Stromal cell of bone marrow (primary cell): ENCODE data around the gene GEMIN4.
"Not testable (repeated sequence)": the region's sequence is repeated elsewhere in the genome, so short reads cannot be mapped to it uniquely, and the experiment has no call there.

ENCODE experiments used
- DNase-seq: peaks from one replicate; pipeline ENCODE4 v3.0.0-alpha.2; 2012; ENCODE audit warnings: low read depth

Gene GEMIN4

DNA sequence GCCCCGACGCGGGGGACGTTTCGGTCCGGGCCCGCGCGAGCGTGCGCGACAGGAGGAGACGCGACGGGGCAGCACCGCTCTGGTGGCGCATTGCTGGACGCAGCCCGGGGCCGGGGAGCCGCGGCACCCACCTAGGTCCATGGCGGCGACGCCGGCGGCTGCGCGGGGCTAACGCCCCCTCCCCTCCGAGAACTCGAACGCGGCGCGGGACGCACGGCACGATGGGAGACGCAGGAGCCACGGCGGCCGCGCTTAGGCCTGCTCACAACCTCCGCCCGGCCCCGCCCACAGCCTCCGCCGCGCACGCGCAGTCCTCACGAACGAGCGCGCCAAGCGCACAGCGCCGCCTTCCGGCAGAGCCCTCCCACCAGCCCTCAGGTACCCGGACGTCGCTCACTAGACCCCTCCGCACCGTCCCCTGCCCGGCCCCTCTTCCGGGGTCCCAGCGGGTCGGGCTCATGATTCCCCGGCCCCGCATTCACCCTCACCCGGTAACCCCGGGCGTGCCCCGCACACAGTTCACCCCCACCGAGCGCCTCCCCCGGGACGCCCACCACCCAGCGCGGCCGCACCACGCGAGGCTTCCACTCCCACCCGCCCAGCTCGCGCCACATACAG lies at the start of gene GEMIN4:
Gene GEMIN4, minus strand, starts transcription at position 263 of the 618 bp plus-strand sequence. Its CDS starts 122 bp downstream, at position 141.
- DNase-seq: peak; percentile 61

DNA sequence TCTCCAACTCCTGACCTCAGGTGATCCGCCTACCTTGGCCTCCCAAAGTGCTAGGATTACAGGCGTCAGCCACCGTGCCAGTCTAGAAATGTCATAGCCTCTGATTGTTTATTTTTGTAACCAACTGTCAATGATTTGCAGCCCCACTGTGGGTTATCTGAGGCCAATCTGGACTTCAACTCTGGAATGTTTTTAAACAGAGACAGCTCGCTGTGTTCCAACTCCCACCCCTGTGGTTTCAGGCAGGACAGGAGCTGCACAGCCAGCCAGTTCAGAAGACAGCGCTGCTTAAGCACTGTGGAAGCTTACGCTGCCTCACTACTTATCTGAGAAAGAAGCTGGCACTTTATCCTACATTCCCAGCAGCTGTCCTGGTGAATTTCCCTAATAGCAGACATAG lies 49.6 kb upstream of the GEMIN4 start:
- DNase-seq: no peak

DNA sequence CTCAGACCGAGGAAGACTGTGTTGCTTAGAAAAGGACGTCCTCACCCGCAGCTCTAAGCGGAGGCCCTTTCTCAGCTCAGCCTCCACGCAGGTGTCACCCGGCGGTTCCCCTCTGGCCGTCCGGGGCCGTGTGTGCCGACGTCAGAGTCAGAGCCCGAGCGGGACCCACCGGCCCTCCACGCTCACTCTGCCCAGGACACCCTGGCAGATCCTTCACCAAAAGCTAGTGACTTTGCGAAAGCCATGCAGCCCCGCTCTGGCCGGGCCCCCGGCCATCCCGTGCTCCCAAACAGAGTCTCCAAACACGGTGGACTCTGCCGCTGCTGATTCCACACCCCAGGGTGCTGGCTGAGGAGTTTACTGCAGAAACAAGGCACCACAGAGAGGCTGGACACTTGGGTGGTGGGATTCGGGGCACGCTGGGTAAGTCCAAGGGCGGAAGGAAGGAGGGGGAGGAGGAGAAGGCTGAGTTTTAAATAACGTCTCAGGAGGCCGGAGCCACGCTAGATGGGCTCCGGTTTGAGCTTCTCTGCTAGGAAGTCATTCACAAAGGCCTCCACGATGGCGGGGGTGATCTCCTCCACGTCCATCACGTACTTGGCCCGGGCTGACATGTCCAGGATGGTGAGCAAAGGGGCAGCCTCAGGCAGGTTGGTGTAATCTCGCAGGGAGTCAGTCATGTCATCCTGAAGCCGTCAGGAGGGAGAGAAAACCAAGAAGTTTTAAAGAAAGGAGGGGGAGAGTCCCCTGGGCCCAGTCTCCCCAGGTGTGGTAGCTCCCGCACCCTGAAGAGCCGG lies 48.6 kb upstream of the GEMIN4 start:
- DNase-seq: no peak

DNA sequence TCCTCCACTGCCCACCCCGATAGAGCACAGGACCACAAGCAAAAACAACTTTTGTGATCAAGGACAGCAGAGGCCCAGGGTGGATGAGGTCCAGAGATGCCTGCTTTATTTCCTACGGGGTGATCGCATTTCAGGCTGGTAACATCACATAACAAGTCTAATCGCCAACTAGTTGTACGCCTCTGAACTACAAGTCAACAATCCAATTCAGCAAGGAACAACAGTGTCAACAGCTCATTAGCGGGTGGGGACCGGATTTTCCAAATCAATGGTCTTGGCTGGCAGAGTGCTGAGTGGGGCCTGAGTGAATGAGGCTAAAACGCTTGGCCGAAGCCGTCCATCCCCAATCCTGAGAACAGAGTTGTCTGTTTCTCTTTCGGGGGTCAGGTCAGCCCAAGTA lies 47.2 kb upstream of the GEMIN4 start:
- DNase-seq: no peak

DNA sequence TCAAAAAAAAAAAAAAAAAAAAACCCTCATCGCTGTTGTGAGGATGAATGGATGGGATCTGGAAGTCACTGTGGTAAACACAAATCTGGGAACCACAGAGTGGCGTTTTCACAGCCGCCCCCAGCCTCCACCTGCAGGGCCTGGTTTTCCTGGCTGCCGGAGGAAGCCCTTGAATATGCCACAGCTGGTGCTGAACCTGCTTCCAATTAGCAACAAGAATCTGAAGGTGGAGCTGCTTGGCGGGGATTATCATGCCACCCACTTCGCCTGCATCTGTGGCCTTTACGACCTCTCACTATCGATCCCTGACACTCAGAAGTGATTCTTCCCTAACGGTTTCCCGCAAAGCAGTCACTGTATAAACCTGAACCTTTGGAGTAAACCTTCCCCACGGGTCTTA lies 46.2 kb upstream of the GEMIN4 start:
- no peak for DNase-seq

DNA sequence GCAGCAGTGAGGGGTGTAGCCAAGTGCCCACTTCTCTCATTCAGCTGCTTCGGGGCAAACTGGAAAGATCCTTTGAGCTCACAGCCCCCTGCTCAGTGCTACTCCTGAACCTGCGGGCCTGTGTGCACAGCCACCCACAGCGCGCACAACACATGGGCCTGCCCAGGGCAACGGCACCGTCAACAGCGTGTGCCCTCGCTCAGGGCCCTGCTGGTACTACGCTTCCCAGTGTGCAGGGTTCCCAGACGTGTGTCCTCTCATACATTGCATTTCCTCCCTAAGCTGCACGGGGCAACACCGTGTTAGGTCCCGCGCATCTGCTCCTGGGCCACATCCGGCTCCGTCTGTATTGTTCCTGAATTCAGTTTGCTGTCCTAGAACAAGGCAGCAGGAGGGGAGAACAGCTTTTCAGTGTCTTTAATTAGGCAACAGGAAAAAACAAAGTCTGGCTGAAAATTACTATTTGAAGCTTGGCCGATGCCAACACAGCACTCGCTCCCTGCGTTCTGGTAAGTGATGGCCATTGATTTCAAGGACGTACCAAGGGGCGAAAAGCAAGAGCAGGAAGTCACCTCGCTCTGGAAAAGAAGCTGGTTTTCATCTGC lies 45.3 kb upstream of the GEMIN4 start:
- DNase-seq: no peak

DNA sequence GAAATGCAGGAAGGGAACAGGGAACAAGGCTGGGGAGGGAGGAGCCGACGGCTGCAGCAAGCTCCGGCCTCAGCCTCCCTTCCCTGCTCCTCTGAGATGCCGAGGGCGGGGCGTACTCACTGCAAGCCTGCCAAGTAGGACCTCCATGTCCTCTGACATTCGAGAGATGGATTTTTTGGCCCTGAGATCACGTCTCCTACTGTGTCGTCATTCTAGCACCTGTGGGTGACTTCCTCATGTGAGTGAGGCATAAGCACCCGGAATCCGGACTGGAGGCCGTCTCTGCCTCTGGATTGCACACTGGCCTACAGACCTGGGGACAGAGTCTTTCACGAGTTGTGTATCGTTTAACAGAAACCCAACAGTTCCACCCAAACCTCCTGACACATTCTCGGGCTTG lies 44.5 kb upstream of the GEMIN4 start:
- DNase-seq: no peak

DNA sequence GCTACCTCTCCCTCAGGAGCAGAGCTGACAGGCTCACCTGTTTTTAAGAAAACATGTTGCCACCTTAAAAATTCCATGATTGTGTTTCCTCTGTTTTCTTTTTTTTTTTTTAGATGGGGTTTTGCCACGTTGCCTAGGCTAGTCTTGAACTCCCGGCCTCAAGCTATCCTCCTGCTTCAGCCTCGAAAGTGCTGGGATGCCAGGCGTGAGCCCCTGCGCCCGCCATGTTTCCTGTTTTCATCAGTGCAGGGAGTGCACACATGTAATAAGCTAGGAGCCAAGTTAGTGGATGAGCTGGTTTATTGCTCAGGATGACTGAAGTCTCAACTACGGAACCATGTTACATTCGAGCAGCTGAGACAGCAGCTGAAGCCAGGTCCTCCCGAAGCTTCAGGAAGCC lies 43.7 kb upstream of the GEMIN4 start:
- no peak for DNase-seq

DNA sequence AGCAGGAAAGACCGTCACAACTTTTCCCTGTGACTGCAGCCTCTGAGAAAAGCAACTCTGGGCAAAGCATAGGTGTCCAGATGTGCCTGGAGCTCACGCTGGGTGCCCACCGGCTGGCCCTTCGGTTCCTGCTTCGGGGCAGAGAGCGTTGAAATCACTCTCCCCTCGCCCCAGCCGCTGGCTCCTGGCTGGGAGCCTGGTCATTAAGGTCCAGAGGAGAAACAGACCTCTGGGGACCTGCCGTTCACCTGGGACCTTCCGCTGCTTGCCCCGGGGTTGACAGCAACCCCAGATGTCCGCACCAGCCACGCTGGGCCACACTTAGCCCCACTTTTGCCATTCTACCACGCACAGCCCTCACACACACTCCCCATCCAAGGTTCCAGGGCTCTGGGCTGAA lies 43.2 kb upstream of the GEMIN4 start:
- DNase-seq: no peak

DNA sequence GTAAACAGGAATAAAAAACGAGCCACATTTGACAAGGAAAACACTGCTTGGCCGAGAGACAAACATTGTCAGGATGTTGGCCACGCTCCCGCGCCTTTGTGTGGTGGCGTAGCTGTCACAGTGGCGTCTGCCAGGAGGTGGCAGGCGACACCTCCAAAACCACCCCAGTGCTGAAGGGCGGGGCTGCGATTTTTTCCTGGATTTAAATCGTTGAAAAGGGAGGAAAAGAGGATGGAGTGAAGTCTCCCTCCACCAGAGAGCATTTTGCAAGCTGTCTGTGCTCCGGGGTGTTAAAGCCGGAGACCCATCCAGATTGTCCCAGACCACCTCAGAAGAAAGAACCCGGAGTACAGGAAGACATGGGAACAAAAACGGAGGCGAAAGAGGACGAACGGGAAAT lies 42.8 kb upstream of the GEMIN4 start:
- DNase-seq: peak; percentile 62

DNA sequence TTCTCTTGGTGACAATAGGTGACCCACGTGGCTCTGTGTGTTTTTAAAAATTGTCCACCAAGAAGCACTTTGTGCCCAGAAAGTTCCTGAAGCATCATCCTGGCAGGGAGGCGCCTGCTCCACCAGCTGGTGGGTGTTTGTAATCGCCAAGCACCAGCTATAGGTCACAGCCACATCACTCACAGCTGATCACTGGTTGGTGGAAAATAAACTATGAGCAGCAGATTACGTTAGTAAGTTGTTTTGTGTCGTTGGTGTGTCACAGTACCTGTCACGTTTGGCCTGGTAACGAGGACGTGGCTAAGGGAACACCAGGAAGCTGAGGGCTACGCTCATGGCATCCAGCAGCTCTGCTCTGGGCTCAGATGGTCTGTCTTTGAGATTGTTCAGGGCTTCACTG lies 40.2 kb upstream of the GEMIN4 start:
- DNase-seq: no peak

DNA sequence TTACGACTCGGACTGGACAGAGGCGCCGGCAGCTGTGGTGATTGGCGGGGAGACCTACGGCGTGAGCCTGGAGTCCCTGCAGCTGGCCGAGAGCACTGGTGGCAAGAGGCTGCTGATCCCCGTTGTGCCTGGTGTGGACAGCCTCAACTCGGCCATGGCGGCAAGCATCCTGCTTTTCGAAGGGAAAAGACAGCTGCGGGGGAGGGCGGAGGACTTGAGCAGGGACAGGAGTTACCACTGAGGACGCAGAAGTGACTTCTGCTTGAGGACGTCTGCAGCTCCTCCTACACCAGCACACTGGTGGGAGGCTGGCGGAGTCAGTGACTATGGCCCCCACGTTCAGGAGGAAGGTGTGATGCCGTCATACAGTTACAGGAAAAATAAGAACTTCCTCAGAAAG lies 39.8 kb upstream of the GEMIN4 start:
- no peak for DNase-seq

DNA sequence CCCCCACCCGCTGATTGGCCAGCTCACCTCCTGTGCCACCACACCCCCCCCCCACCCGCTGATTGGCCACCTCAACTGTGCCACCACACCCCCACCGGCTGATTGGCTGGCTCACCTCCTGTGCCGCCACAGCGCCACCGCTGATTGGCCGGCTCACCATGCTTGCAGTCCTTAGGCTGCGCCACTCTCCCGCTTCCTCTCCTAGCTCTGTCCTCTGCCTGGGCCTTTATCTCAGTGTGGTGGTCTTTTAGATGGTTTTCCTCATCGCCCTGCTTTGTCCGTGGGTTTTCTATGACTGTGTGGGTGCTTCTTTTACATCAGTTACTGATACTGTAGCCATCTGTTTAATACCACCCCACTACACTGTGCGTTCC lies 38.8 kb upstream of the GEMIN4 start:
- DNase-seq: not testable (repeated sequence)

DNA sequence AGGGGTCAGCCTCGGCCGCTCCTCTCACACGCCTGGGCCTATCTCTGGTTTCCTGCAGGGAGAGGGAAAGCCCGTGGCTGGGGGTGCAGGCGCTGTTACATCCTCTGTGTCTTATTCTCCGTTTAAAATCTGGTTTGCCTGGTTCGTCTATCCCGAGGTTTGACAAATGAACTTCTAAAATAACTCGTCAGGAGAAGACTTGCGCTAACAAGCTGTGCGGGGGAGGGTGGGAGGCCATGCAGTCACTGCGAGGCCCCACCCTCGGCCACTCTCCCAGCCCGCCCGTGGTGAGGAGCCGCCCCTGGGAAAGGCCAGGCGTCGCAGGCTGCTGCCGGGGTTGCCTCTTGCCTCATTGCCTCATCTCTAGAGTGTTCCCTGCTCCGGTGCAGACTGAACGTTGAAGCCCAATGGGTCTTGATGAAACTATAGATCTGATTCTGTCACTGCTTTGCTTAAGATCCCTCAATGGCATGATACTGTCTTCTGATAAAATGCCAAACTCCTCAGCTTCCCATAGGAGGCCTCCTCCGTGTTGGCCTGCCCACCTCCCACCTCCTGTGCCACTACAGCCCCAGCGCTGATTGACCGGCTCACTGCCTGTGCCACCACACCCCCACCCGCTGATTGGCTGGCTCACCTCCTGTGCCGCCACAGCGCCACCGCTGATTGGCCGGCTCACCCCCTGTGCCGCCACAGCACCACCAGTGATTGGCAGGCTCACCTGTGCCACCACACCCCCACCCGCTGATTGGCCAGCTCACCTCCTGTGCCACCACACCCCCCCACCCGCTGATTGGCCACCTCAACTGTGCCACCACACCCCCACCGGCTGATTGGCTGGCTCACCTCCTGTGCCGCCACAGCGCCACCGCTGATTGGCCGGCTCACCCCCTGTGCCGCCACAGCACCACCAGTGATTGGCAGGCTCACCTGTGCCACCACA lies 38.1 kb upstream of the GEMIN4 start:
- not testable (repeated sequence) for DNase-seq

DNA sequence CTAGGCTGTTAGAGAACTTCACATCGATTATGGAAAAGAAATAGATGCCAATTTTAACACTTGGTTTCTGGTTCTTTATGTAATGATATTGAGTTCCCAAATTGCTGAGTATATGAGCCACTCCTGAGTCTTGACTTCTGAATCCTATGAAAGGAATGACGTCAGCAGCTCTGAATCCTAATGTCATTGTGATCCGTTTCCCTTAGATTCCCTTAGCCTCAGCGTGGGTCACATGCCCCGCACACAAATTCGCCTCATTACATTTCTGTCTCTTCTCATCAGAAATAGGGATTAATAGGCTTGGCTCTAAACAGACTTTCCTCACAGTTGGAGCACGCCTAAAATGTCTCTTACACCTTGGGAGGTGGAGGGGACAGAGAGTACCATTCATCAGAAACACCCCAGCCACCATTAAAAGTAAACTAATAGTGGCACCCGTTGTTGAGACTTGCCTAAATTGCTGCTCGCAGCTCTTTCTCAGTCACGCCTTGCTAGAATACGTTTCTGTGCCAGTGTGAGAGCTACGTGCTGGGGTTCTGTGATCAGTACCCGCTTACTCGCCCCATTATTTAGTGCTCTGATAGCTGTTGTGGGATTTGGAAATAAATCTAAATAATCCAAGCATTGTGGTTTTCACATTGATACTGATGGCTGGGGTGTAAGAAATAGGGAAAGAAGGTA lies 37.2 kb upstream of the GEMIN4 start:
- no peak for DNase-seq

DNA sequence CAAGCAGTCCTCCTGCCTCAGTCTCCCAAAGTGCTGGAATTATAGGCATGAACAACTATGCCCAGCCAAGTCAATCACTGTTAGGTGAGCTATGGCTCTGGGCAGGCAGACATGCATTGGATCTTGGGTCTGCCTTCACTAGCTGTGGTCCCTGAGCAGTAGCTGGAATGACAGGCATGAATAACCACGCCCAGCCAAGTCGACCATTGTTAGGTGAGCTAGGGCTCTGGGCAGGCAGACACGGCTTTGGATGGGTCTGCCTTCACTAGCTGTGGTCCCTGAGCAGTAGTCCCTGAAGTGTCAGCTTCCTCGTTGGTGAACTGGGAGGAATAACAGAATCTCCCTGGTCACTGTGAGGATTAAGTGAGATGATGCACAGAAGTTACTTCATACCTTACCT lies 36.5 kb upstream of the GEMIN4 start:
- DNase-seq: no peak

DNA sequence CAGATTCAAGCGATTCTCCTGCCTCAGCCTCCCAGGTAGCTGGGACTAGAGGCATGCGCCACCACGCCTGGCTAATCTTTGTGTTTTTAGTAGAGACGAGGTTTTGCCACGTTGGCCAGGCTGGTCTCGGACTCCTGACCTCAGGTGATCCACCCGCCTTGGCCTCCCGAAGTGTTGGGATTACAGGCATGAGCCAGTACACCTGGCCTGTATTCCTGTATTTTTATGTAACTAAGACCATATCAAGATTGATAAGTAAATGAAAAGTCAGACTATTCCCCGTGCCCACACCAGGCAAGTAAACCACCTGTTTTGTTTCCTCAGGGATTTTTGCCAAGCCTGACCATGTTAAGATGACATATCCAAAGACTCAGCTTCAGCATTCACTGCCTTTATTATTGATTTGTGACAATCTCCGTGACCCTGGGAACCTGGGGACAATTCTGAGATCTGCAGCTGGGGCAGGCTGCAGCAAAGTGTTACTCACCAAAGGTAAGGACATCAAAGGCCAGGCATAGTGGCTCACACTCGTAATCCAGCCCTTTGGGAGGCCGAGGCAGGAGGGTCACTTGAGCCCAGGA lies 35.7 kb upstream of the GEMIN4 start:
- DNase-seq: no peak

DNA sequence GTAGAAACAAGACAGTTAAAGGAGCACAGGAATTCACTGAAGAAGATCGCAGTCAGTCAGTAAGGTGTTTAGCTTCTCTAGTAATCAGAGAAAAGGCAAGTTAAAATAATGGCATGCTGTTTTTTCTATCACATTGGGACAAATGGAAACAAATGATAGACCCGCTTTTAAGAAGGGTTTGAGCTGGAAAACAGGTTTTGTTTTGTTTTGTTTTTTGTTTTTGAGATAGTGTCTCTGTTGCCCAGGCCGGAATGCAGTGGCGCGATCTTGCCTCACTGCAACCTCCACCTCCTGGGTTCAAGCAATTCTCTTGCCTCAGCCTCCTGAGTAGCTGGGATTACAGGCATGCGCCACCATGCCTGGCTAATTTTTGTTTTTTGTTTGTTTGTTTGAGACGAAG lies 33.8 kb upstream of the GEMIN4 start:
- not testable (repeated sequence) for DNase-seq

DNA sequence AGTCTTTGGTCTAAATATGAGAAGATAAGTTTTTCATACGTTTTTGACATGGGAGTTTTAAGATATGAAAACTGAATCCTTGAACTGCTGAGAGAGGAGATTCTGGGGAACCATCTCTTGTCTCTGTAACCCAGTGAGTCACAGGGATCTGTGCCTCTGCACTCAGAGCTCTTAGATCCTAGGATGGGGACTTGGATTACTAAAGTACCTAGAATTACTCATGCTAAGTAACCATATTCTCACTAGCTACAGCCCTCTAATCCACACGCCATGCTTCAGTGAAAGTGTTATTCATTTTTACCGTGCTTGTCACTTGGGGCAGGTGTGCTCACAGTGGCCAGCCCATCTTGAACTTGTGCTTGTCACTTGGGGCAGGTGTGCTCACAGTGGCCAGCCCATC lies 32.1 kb upstream of the GEMIN4 start:
- DNase-seq: no peak

DNA sequence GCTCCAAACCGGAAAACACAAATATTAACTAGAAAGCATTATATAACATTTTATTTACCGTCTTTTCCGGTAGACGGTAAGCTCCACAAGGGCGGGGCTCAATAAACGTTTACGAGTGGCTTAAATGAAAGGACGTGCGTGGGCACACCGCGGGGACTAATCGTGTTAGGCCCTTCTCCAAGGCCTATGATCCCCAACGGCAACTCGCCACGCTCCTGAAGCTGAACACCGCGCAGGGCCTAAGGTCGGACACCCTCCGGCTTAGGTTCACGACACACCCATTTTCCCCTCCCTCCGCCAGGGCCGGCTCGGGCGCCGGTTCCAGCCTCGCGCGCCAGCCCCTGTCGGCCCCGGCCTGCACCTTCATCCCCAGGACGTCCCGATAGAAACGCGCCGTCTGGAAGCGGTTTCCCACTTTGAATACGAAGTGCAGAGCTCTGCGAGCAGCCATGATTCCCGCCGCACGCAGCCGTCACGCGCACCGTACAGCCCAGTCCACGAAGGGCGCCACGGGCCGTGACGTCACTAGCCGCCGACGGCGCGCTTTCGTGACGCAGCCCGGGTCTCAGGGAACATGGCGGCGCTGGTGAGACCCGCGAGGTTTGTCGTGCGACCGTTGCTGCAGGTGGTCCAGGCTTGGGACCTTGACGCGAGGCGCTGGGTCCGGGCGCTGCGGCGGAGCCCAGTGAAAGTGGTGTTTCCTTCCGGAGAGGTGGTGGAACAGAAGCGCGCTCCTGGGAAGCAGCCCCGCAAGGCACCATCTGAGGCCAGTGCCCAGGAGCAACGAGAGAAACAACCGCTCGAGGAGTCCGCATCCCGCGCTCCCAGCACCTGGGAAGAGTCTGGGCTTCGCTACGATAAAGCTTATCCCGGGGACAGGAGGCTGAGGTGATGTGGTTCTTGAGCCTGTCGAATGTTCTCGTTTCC lies 30.0 kb upstream of the GEMIN4 start, which contains the start of the genes GLOD4 and MRM3:
Gene GLOD4, minus strand, starts transcription at position 476 of the 927 bp plus-strand sequence. Its CDS starts 25 bp downstream, at position 451.
Gene MRM3, plus strand, starts transcription at position 549 of the 927 bp plus-strand sequence. Its CDS starts 26 bp downstream, at position 575.
- DNase-seq: peak; percentile 79
